Brain pericyte (primary cell): Measurements from ENCODE around the gene TCF7L1.
"Not testable (repeated sequence)": the region's sequence is repeated elsewhere in the genome, so short reads cannot be mapped to it uniquely, and the experiment has no call there.

Experiments used
- DNase-seq: peaks from one replicate; pipeline ENCODE4 v3.0.0-alpha.2; 2012; ENCODE audit warnings: low read depth, low spot score

Gene TCF7L1

GRCh38 chr2:85131116-85131515 is 2.1 kb upstream of the TCF7L1 start:
- no peak for DNase-seq

DNA sequence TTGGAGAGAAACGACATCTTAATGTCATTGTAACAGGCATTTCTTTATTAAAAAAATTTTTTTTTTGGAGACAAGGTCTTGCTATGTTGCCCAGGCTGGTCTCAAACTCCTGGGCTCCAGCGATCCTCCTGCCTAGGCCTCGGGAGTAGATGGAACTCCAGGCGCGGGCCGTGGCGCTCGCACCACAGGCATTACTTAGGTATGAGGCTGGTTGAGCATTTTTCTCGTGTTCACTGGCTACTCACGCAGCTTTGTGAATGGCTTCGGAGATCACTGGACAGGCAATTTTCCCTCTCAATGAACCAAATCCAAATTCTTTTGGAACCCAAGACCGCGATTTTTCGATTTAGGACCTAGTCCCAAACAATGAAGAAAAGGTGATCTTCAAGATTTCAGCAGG is 795 bp upstream of the TCF7L1 start:
- DNase-seq = no peak

- DNase-seq = no peak
These were observed 611 bp downstream of the TCF7L1 start for GRCh38 chr2:85133751-85134254.

DNA sequence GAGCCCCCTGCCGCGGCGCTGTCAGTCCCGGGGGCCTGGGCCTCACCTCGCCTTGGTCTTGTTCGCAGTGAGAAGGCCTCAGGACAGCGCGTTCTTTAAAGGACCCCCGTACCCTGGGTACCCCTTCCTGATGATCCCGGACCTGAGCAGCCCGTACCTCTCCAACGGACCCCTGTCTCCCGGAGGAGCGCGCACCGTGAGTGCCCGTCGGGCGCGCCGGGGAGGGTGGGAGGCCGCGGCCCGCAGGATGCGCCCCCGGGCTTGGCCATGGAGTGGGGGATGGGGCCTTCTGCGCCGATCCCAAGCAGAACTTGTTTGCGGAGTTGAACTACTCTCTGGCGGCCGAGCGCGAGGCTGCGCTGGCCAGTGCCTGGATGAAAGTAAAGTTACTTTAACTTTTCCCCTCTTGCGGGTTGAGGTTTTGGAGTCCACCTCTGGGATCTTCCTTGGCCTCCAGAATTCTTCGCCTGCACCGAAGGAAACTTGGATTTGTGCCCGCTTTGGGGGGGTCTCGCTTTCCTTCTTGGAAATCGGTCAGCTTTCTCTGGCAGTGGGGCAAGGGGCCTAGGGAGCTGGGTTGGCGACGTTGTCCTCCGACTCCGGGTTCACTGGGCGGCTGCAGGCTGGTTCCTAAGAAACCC is 1.2 kb downstream of the TCF7L1 start:
- DNase-seq = no peak

- DNase-seq = no peak
These were observed 1.9 kb downstream of the TCF7L1 start for GRCh38 chr2:85134896-85135659.

GRCh38 chr2:85135660-85135914 is 2.4 kb downstream of the TCF7L1 start:
- DNase-seq = no peak

GRCh38 chr2:85137156-85137555 is 4.0 kb downstream of the TCF7L1 start:
- DNase-seq = no peak

GRCh38 chr2:85143463-85144082 is 10.4 kb downstream of the TCF7L1 start:
- DNase-seq = no peak

GRCh38 chr2:85145116-85145820 is 12.1 kb downstream of the TCF7L1 start:
- DNase-seq = no peak

- DNase-seq = no peak
These were observed 15.0 kb downstream of the TCF7L1 start for GRCh38 chr2:85148190-85148589.

- DNase-seq = no peak
These were observed 17.8 kb downstream of the TCF7L1 start for GRCh38 chr2:85151026-85151425.

DNA sequence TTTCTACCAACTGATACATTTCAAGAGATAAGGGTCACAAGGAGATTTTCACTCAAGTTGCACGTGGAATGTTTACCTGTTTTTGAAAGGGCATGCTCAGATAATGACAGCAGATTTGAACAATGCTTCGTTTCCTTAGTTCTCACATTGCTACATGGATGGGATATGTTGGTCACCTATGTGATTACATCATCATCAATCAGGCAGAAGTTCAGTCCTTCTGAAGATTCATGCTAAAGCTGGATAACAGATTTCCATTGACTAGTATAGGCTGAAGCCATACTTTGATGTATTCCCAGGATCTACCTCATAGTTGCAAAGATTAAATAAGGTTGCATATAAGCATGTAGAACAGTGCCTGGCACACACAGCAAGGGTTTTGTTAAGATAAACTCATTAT is 19.7 kb downstream of the TCF7L1 start:
- DNase-seq = no peak

DNA sequence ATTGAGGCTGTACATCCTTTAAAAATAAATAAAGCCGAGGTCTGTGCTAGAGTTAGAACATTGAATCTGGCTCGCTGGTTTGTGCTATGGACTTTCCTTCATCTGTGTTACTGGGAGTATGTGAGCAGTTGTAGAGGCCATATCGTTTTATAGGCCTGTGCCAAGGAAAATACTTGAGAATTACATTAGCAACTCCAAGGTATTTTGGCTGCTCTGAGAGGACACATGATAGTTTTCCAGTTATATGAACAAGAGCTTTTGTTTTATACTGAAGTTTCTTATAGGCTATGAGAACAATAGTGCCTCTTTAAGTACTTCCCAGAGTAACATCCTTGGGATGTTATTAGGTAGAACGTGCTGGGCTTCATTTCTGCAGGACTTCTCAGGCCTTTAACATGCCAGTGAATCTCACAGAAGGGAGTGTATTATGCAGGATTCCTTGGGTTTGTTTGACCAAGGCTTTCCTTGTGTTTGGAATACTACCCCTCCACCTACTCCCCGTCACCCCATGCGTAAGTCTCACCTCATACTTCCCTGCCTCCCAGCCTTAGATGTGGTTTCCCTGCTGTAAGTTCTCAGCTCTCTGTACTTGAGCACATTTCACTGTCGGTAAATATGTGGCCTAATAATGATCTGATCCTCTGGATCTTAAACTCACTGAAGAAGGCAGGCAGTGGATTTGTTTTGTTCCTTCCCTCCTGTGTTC is 21.0 kb downstream of the TCF7L1 start:
- no peak for DNase-seq

GRCh38 chr2:85155082-85155481 is 21.9 kb downstream of the TCF7L1 start:
- not testable (repeated sequence) for DNase-seq

GRCh38 chr2:85156153-85156552 is 23.0 kb downstream of the TCF7L1 start:
- no peak for DNase-seq

DNA sequence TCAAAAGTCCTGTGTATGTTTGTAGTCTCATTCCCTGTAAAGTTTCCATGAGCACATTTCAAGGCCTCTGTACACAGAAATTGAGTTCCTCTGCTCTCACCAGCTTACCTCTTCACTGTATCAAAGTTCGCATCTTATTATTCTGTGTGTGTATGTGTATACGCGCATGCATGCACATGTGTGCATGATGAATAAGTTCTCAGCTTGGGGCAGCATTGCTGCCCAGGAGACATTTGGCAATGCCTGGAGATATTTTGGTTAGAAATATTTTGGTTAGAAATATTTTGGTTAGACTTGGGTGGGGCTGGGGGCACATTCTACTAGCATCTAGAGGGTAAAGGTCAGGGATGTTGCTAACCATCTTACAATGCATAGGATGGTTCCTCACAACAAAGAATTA is 23.4 kb downstream of the TCF7L1 start:
- no peak for DNase-seq

GRCh38 chr2:85157345-85157744 is 24.2 kb downstream of the TCF7L1 start:
- no peak for DNase-seq

DNA sequence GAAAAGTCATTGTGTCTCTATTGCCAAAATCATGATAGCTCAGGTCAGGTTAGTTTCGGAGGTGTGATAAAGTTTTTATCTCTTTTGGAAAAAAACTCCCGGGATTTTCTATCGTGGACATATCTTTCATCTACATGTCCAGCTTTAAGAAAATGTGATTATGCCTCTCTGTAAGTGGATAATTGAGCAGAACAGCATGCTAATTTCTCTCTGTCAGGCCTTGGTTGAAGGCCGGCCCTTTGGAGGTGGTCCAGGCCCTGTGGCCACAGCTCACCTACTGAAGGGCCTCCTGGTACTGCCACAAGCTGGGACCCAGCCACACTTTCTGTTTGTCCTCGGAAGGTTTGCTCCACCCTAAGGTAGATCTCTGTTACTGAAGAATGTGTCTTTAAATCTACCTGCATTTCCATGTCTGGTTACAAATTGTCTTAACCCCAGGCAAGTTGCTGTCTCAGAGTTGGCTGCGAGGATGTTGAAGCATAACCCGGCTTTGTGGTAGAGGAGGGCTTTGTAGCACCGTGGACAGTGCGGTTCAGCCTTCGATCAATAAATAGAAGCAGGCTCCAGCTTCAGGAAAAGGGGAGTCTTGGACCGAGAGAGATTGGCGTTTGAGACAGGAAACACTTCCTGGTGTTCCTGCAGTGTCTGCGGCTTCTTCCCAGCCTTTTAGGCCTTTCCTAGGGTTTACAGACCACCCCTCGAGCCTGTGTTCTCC is 25.5 kb downstream of the TCF7L1 start:
- no peak for DNase-seq

DNA sequence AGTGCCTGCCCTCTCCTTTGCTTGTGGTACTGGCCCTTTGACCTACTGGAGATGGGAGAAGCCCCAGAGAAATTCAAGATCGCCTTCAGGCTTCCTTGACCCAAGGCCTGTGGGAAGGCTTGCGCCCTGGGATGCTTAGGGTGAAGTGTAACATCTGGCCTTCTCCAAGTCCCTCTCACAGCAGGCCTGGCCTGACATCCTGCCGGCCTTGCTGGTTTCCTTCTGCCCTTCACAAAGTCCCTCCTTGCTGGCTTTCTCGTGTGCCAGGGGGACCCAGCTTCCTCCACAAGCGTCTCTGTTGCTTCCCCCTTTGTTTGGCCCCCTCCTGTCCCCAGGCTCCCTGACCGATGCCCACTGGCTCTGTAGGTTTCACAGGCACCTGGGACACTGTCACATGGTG is 26.4 kb downstream of the TCF7L1 start:
- no peak for DNase-seq

- DNase-seq = no peak
These were observed 28.1 kb downstream of the TCF7L1 start for GRCh38 chr2:85160966-85161960.
